HepG2 (cell line): ENCODE measurements around the gene GNG7. TPM values are rescaled to one million over a fixed set of nuclear protein-coding genes. Genes with fewer than 3 reads are reported as not detected.

Experiments used
- ATF5 ChIP-seq: sonication (generic); formaldehyde crosslinking; IDR thresholded peaks from 2 replicates; pipeline ENCODE4 v1.4.0; 2020; ENCODE audit warnings: mild to moderate bottlenecking, low read depth, missing genetic modification reagents
- CHCHD3 ChIP-seq: sonication (generic); formaldehyde crosslinking; IDR thresholded peaks from 2 replicates; pipeline ENCODE4 v1.8.0; 2022; ENCODE audit warnings: mild to moderate bottlenecking, missing genetic modification reagents, moderate library complexity
- DMAP1 ChIP-seq: IDR thresholded peaks from 2 replicates; pipeline ENCODE4 v1.6.1; 2016
- DPF2 ChIP-seq: sonication (generic); formaldehyde crosslinking; IDR thresholded peaks from 2 replicates; pipeline ENCODE4 v1.4.0; 2020; ENCODE audit warnings: mild to moderate bottlenecking, low read depth, missing genetic modification reagents, borderline replicate concordance
- GABPB1 ChIP-seq: IDR thresholded peaks from 2 replicates; pipeline ENCODE4 v1.6.1; 2016; ENCODE audit warnings: mild to moderate bottlenecking, missing genetic modification reagents, moderate library complexity, missing compliant biosample characterization
- GMEB1 ChIP-seq: sonication (generic); formaldehyde crosslinking; IDR thresholded peaks from 2 replicates; pipeline ENCODE4 v1.5.1; 2020; ENCODE audit warnings: missing genetic modification reagents, mild to moderate bottlenecking, borderline replicate concordance
- GMEB2 ChIP-seq: IDR thresholded peaks from 2 replicates; pipeline ENCODE4 v1.6.1; 2016; ENCODE audit warnings: missing biosample characterization, missing genetic modification reagents, low read depth
- HMGA1 ChIP-seq: sonication (generic); formaldehyde crosslinking; conservative IDR thresholded peaks from 2 replicates; pipeline ENCODE4 v1.4.0; 2020; ENCODE audit warnings: missing genetic modification reagents
- HNRNPL ChIP-seq: fragments of 200-400 bp; formaldehyde crosslinking; IDR thresholded peaks from 2 replicates; pipeline ENCODE4 v1.6.1; 2017; ENCODE audit warnings: mild to moderate bottlenecking, low read depth, low read length
- KDM2A ChIP-seq: sonication (generic); formaldehyde crosslinking; IDR thresholded peaks from 2 replicates; pipeline ENCODE4 v1.4.0; 2020; ENCODE audit warnings: low read depth, missing genetic modification reagents, borderline replicate concordance
- MED13 ChIP-seq: sonication (generic); formaldehyde crosslinking; IDR thresholded peaks from 2 replicates; pipeline ENCODE4 v1.5.0; 2020; ENCODE audit warnings: missing genetic modification reagents
- MYPOP ChIP-seq: sonication (generic); formaldehyde crosslinking; IDR thresholded peaks from 2 replicates; pipeline ENCODE4 v1.8.1; 2023; ENCODE audit warnings: mild to moderate bottlenecking, moderate library complexity, missing genetic modification reagents
- PCBP2 ChIP-seq: fragments of 200-400 bp; formaldehyde crosslinking; optimal IDR thresholded peaks from 2 replicates; pipeline ENCODE3; 2018; ENCODE audit warnings: low read length, low read depth; ENCODE audit not compliant: poor library complexity, severe bottlenecking
- PHB2 ChIP-seq: fragments of 450-650 bp; IDR thresholded peaks from 2 replicates; pipeline ENCODE4 v1.6.1; 2018; ENCODE audit not compliant: partially characterized antibody
- PHF20 ChIP-seq: sonication (generic); formaldehyde crosslinking; IDR thresholded peaks from 2 replicates; pipeline ENCODE4 v1.5.0; 2020; ENCODE audit warnings: mild to moderate bottlenecking, missing genetic modification reagents
- ZBTB8A ChIP-seq: sonication (generic); formaldehyde crosslinking; IDR thresholded peaks from 2 replicates; pipeline ENCODE4 v1.4.0; 2020; ENCODE audit warnings: mild to moderate bottlenecking, low read depth, missing genetic modification reagents, borderline replicate concordance
- ZNF331 ChIP-seq: sonication (generic); formaldehyde crosslinking; IDR thresholded peaks from 2 replicates; pipeline ENCODE4 v1.4.0; 2020; ENCODE audit warnings: missing genetic modification reagents
- ZNF367 ChIP-seq: sonication (generic); formaldehyde crosslinking; IDR thresholded peaks from 2 replicates; pipeline ENCODE4 v1.4.0; 2020; ENCODE audit warnings: missing genetic modification reagents, borderline replicate concordance
- ZNF570 ChIP-seq: sonication (generic); formaldehyde crosslinking; IDR thresholded peaks from 2 replicates; pipeline ENCODE4 v1.4.0; 2020; ENCODE audit warnings: mild to moderate bottlenecking, missing genetic modification reagents, borderline replicate concordance
- ZNF616 ChIP-seq: sonication (generic); formaldehyde crosslinking; IDR thresholded peaks from 2 replicates; pipeline ENCODE4 v1.5.0; 2020; ENCODE audit warnings: low read depth, mild to moderate bottlenecking, missing genetic modification reagents
- ZSCAN25 ChIP-seq: sonication (generic); formaldehyde crosslinking; IDR thresholded peaks from 2 replicates; pipeline ENCODE4 v1.8.0; 2022; ENCODE audit warnings: mild to moderate bottlenecking, missing genetic modification reagents
- ZUFSP ChIP-seq: sonication (generic); formaldehyde crosslinking; IDR thresholded peaks from 2 replicates; pipeline ENCODE4 v1.9.0; 2021; ENCODE audit warnings: missing genetic modification reagents, mild to moderate bottlenecking, borderline replicate concordance
- polyA plus RNA-seq, 8 experiments: library from polyadenylated mRNA; depleted of rRNA in 3 of 8; stranded (reverse) in 7 of 8; unstranded in 1 of 8; fragments of >200 nt; fragmentation: Illumina TruSeq in 4 of 8; extraction: Trizol in 4 of 8; gene quantifications; 2 replicates each; pipeline versions ENCODE4 v1.2.1 to v1.2.3, GENCODE V29; 2011 to 2016; ENCODE audit warnings: low read depth in 4 of 8, missing spikeins in 1 of 8, mixed read lengths in 1 of 8; ENCODE audit not compliant: insufficient read depth in 1 of 8
- total RNA-seq, 5 experiments: library from RNA; depleted of rRNA; stranded (reverse); fragments of >200 nt; fragmentation: Illumina TruSeq; extraction: Trizol; gene quantifications; 2 replicates each; pipeline ENCODE4 v1.2.3, GENCODE V29; 2016; ENCODE audit warnings: low read depth in 1 of 5

The GNG7 gene
- total and polyA plus RNA-seq, 2 of the 13 experiments (the other 11 are each of a cell fraction or from before 2014, with no cell fraction given), result 1.4 to 3.3 TPM

- peak; percentile 6; the same call in 1 of the 2 replicates for TF ChIP-seq MYPOP (CRISPR knock-in tag)
- TF ChIP-seq PHB2, result no peak
- TF ChIP-seq ZSCAN25 (CRISPR knock-in tag), result no peak
- TF ChIP-seq ZBTB8A (CRISPR knock-in tag), result 0 out of 2 replicates have a peak, but pooled peaks have one; percentile 67
- no peak for TF ChIP-seq ZUFSP (CRISPR knock-in tag)
- TF ChIP-seq ZNF616 (CRISPR knock-in tag), result no peak
- TF ChIP-seq PCBP2, result no peak
- no peak for TF ChIP-seq GMEB1 (CRISPR knock-in tag)
- 0 out of 2 replicates have a peak, but pooled peaks have one; percentile 11 for TF ChIP-seq DMAP1 (CRISPR knock-in tag)
- no peak for TF ChIP-seq DPF2 (CRISPR knock-in tag)
- no peak for TF ChIP-seq CHCHD3 (CRISPR knock-in tag)
- TF ChIP-seq HNRNPL, result no peak; the same call in 1 of the 2 replicates
- TF ChIP-seq MED13, result no peak
- no peak for TF ChIP-seq ATF5 (CRISPR knock-in tag)
- no peak for TF ChIP-seq ZNF570 (CRISPR knock-in tag)
- no peak for TF ChIP-seq HMGA1 (CRISPR knock-in tag)
- TF ChIP-seq PHF20, result no peak
- TF ChIP-seq ZNF331 (CRISPR knock-in tag), result no peak
- TF ChIP-seq ZNF367 (CRISPR knock-in tag), result no peak
- no peak for TF ChIP-seq GMEB2 (CRISPR knock-in tag)
- TF ChIP-seq KDM2A (CRISPR knock-in tag), result no peak
- no peak for TF ChIP-seq GABPB1 (CRISPR knock-in tag)
Observed at GRCh38 chr19:2475018-2475701, 227.3 kb downstream of the GNG7 start (continued).
